Measurements from ENCODE around the gene SRGAP1.
A peak's percentile ranks its signal among the peaks of the same experiment; 100 is the strongest.

Gene SRGAP1

GRCh38 chr12:63815482-63815852, 29.0 kb upstream of the SRGAP1 start:
- DNase-seq (ENCODE audit: low read depth) = no peak
- in situ Hi-C loops (cut with HindIII; ENCODE audit: low sequenced_read_pairs) = no loop called here

GRCh38 chr12:63816031-63816430, 28.5 kb upstream of the SRGAP1 start:
- no peak for DNase-seq (ENCODE audit: low read depth)
- no peak for TF ChIP-seq CTCF (IDR thresholded peaks at IDR 0.05; ENCODE audit: low read depth, low read length, missing control alignments)
- no peak overlapping the region for H3K4me3 ChIP-seq (ENCODE audit: low read depth, low read length)
- in situ Hi-C loops (cut with HindIII; ENCODE audit: low sequenced_read_pairs) = no loop called here

More at GRCh38 chr12:63815482-63815852, 29.0 kb upstream of the SRGAP1 start:
- no peak for TF ChIP-seq CTCF (IDR thresholded peaks at IDR 0.05; ENCODE audit: low read depth, low read length, missing control alignments)
- no peak overlapping the region for H3K4me3 ChIP-seq (ENCODE audit: low read depth, low read length)

- no peak overlapping the region for H3K4me3 ChIP-seq (ENCODE audit: low read depth, low read length)
- DNase-seq (ENCODE audit: low read depth) = no peak
- no peak for TF ChIP-seq CTCF (IDR thresholded peaks at IDR 0.05; ENCODE audit: low read depth, low read length, missing control alignments)
- in situ Hi-C loops (cut with HindIII; ENCODE audit: low sequenced_read_pairs) = no loop called here
Observed at GRCh38 chr12:63820427-63820826, 24.1 kb upstream of the SRGAP1 start.

- TF ChIP-seq CTCF (IDR thresholded peaks at IDR 0.05; ENCODE audit: low read depth, low read length, missing control alignments) = no peak
- in situ Hi-C loops (cut with HindIII; ENCODE audit: low sequenced_read_pairs) = no loop called here
- no peak for DNase-seq (ENCODE audit: low read depth)
- peak overlapping the region; percentile 34 for H3K4me3 ChIP-seq (ENCODE audit: low read depth, low read length)
Observed at GRCh38 chr12:63821781-63822251, 22.7 kb upstream of the SRGAP1 start.

DNA sequence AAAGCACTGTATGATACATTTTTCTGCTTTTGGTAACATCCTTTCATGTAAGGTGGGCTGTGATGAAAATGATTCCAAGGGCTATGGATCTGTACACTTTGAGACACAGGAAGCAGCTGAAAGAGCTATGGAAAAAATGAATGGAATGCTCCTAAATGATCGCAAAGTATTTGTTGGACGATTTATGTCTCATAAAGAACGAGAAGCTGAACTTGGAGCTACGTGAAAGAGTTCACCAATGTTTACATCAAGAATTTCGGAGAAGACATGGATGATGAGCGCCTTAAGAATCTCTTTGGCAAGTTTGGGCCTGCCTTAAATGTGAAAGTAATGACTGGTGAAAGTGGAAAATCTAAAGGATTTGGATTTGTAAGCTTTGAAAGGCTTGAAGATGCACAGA, 22.1 kb upstream of the SRGAP1 start:
- no peak for TF ChIP-seq CTCF (IDR thresholded peaks at IDR 0.05; ENCODE audit: low read depth, low read length, missing control alignments)
- in situ Hi-C loops (cut with HindIII; ENCODE audit: low sequenced_read_pairs) = no loop called here
- no peak overlapping the region for H3K4me3 ChIP-seq (ENCODE audit: low read depth, low read length)
- DNase-seq (ENCODE audit: low read depth) = no peak

GRCh38 chr12:63823040-63823439, 21.5 kb upstream of the SRGAP1 start:
- in situ Hi-C loops (cut with HindIII; ENCODE audit: low sequenced_read_pairs) = no loop called here
- no peak for TF ChIP-seq CTCF (IDR thresholded peaks at IDR 0.05; ENCODE audit: low read depth, low read length, missing control alignments)
- DNase-seq (ENCODE audit: low read depth) = no peak

More at GRCh38 chr12:63823040-63823439, 21.5 kb upstream of the SRGAP1 start:
- no peak overlapping the region for H3K4me3 ChIP-seq (ENCODE audit: low read depth, low read length)

Data from astrocyte of the cerebellum (primary cell).